Mucosa of stomach (tissue), 1 donor: Measurements from ENCODE around the gene PPP3CA.

Experiments
- H3K27me3 ChIP-seq: one replicate; pipeline ENCODE4 v1.7.0; 2013; ENCODE audit warnings: mild to moderate bottlenecking, low read length; ENCODE audit not compliant: control insufficient read depth, insufficient read depth
- H3K36me3 ChIP-seq: one replicate; pipeline ENCODE4 v1.7.0; 2013; ENCODE audit warnings: low read length; ENCODE audit not compliant: control insufficient read depth, insufficient read depth
- H3K4me1 ChIP-seq: one replicate; pipeline ENCODE4 v1.7.0; 2013; ENCODE audit warnings: mild to moderate bottlenecking, low read length; ENCODE audit not compliant: control insufficient read depth, insufficient read depth
- H3K4me3 ChIP-seq: one replicate; pipeline ENCODE4 v1.7.0; 2013; ENCODE audit warnings: low read length
- H3K9ac ChIP-seq: one replicate; pipeline ENCODE4 v1.7.0; 2013; ENCODE audit warnings: mild to moderate bottlenecking, low read length, moderate library complexity
- H3K9me3 ChIP-seq: one replicate; pipeline ENCODE4 v1.7.0; 2013; ENCODE audit warnings: mild to moderate bottlenecking, low read length, moderate library complexity; ENCODE audit not compliant: control insufficient read depth
- donor health status: Pancreatic carcinoma.

Gene PPP3CA

GRCh38 chr4:101347557-101348366 is 436 bp upstream of the PPP3CA start:
- Histone ChIP-seq H3K9me3 (no peaks in the 10 kb centered on the region), H3K9ac (peak overlapping the region; percentile 87), H3K4me3 (peak overlapping the region; percentile 76), H3K4me1 (peaks cover 31% of the 10 kb centered on the region), H3K27me3 (no peaks in the 10 kb centered on the region), H3K36me3 (no peaks in the 10 kb centered on the region)

- Histone ChIP-seq H3K4me3 (peak overlapping the region; percentile 77), H3K27me3 (no peaks in the 10 kb centered on the region), H3K9ac (peak overlapping the region; percentile 73), H3K4me1 (peaks cover 31% of the 10 kb centered on the region), H3K9me3 (no peaks in the 10 kb centered on the region), H3K36me3 (no peaks in the 10 kb centered on the region)
These were observed 717 bp downstream of the PPP3CA start for GRCh38 chr4:101346351-101347266.

GRCh38 chr4:101345596-101346350 is 1.6 kb downstream of the PPP3CA start:
- peak overlapping the region; percentile 98 for H3K4me3 ChIP-seq
- no peaks in the 10 kb centered on the region for H3K27me3 ChIP-seq
- H3K9me3 ChIP-seq, result no peaks in the 10 kb centered on the region
- H3K9ac ChIP-seq, result peak overlapping the region; percentile 73
- no peaks in the 10 kb centered on the region for H3K36me3 ChIP-seq
- peaks cover 31% of the 10 kb centered on the region for H3K4me1 ChIP-seq

GRCh38 chr4:101345271-101345595 is 2.1 kb downstream of the PPP3CA start:
- H3K36me3 ChIP-seq, result no peaks in the 10 kb centered on the region
- H3K4me1 ChIP-seq, result peaks cover 30% of the 10 kb centered on the region
- H3K9me3 ChIP-seq, result no peaks in the 10 kb centered on the region
- no peaks in the 10 kb centered on the region for H3K27me3 ChIP-seq
- peak overlapping the region; percentile 53 for H3K9ac ChIP-seq
- H3K4me3 ChIP-seq, result peak overlapping the region; percentile 98

- H3K27me3 ChIP-seq, result no peaks in the 10 kb centered on the region
- no peaks in the 10 kb centered on the region for H3K9me3 ChIP-seq
- no peaks in the 10 kb centered on the region for H3K36me3 ChIP-seq
- H3K4me3 ChIP-seq, result no peak overlapping the region
- no peak overlapping the region for H3K9ac ChIP-seq
- H3K4me1 ChIP-seq, result peaks cover 10% of the 10 kb centered on the region
These were observed 8.0 kb downstream of the PPP3CA start for GRCh38 chr4:101339332-101339731.

GRCh38 chr4:101337688-101338087 is 9.6 kb downstream of the PPP3CA start:
- no peaks in the 10 kb centered on the region for H3K27me3 ChIP-seq
- H3K4me1 ChIP-seq, result peaks cover 10% of the 10 kb centered on the region
- H3K36me3 ChIP-seq, result no peaks in the 10 kb centered on the region
- no peaks in the 10 kb centered on the region for H3K9me3 ChIP-seq
- H3K9ac ChIP-seq, result no peak overlapping the region
- H3K4me3 ChIP-seq, result no peak overlapping the region

GRCh38 chr4:101334963-101335572 is 12.3 kb downstream of the PPP3CA start:
- H3K4me3 ChIP-seq, result no peak overlapping the region
- no peaks in the 10 kb centered on the region for H3K27me3 ChIP-seq
- H3K9me3 ChIP-seq, result no peaks in the 10 kb centered on the region
- no peak overlapping the region for H3K9ac ChIP-seq
- H3K4me1 ChIP-seq, result peaks cover 10% of the 10 kb centered on the region
- no peaks in the 10 kb centered on the region for H3K36me3 ChIP-seq

GRCh38 chr4:101332424-101332823 is 14.9 kb downstream of the PPP3CA start:
- Histone ChIP-seq H3K9me3 (no peaks in the 10 kb centered on the region), H3K36me3 (no peaks in the 10 kb centered on the region), H3K4me1 (peaks cover 10% of the 10 kb centered on the region), H3K4me3 (no peak overlapping the region), H3K9ac (no peak overlapping the region), H3K27me3 (no peaks in the 10 kb centered on the region)

GRCh38 chr4:101331017-101331416 is 16.3 kb downstream of the PPP3CA start:
- Histone ChIP-seq H3K27me3 (no peaks in the 10 kb centered on the region), H3K36me3 (no peaks in the 10 kb centered on the region), H3K9me3 (no peaks in the 10 kb centered on the region)

GRCh38 chr4:101329592-101329991 is 17.7 kb downstream of the PPP3CA start:
- Histone ChIP-seq H3K4me1 (peaks cover under 1% of the 10 kb centered on the region), H3K36me3 (no peaks in the 10 kb centered on the region), H3K9ac (no peak overlapping the region), H3K27me3 (no peaks in the 10 kb centered on the region), H3K4me3 (no peak overlapping the region), H3K9me3 (no peaks in the 10 kb centered on the region)

More at GRCh38 chr4:101331017-101331416, 16.3 kb downstream of the PPP3CA start:
- Histone ChIP-seq H3K9ac (no peak overlapping the region), H3K4me3 (no peak overlapping the region), H3K4me1 (peaks cover 10% of the 10 kb centered on the region)

GRCh38 chr4:101328063-101328602 is 19.2 kb downstream of the PPP3CA start:
- H3K27me3 ChIP-seq, result no peaks in the 10 kb centered on the region
- no peak overlapping the region for H3K4me3 ChIP-seq
- H3K9me3 ChIP-seq, result no peaks in the 10 kb centered on the region
- H3K4me1 ChIP-seq, result no peaks in the 10 kb centered on the region
- no peak overlapping the region for H3K9ac ChIP-seq
- H3K36me3 ChIP-seq, result no peaks in the 10 kb centered on the region
